Measurements from ENCODE around the gene PLSCR4. TPM values are rescaled to one million over a fixed set of nuclear protein-coding genes. Genes with fewer than 3 reads are reported as not detected.

PLSCR4 gene
- total RNA-seq, 1 experiment from 2014 or later, result 9.1 TPM

- ChIA-PET POLR2A (no interaction called here), CTCF (no interaction called here)
- Histone ChIP-seq H3K4me3 (ENCODE audit: low read depth, low read length) (no peak overlapping the region), H3K9me3 (no peaks in the 10 kb centered on the region; the same call in 1 of the 2 replicates), H3K27me3 (replicated peaks; ENCODE audit: control insufficient read depth, insufficient read depth, low read length) (no peaks in the 10 kb centered on the region), H3K4me1 (peaks cover 37% of the 10 kb centered on the region), H3K36me3 (ENCODE audit: control insufficient read depth, insufficient read depth, low read length) (no peaks in the 10 kb centered on the region)
- H3K4me3 Mint-ChIP-seq (ENCODE audit: unreplicated experiment), result no peak overlapping the region
- H3K9me3 Mint-ChIP-seq (ENCODE audit: unreplicated experiment), result no peaks in the 10 kb centered on the region
- intact Hi-C loops (cut with micrococcal nuclease; ENCODE audit: unreplicated experiment), result loop anchor here (5.0 kb wide), 1 partner anchor 101 kb away; no protein-coding TSS in a partner anchor
- no peaks in the 10 kb centered on the region for H3K27me3 Mint-ChIP-seq (ENCODE audit: insufficient read depth, unreplicated experiment)
- peaks cover 23% of the 10 kb centered on the region for H3K4me1 Mint-ChIP-seq (ENCODE audit: low read depth, unreplicated experiment)
- TF ChIP-seq CTCF (IDR thresholded peaks at IDR 0.05; ENCODE audit: insufficient read depth in 1 of 2, low read depth in 1 of 2, low read length in 1 of 2, severe bottlenecking in 1 of 2, unreplicated experiment in 1 of 2), result no peak
- H3K36me3 Mint-ChIP-seq (ENCODE audit: insufficient read depth, unreplicated experiment), result no peaks in the 10 kb centered on the region
- no peak for DNase-seq
- no TSS peak for BruUV-seq (replicated peaks)
- no peak overlapping the region for H3K27ac Mint-ChIP-seq (ENCODE audit: unreplicated experiment)
Measured at GRCh38 chr3:146280864-146281263, 30.0 kb upstream of the PLSCR4 start.

GRCh38 chr3:146279951-146280350 is 29.0 kb upstream of the PLSCR4 start:
- CTCF ChIA-PET, result interaction anchor here (0.6 kb wide), 1 partner anchor 1950 kb away, joined by 4 read pairs; no protein-coding TSS in a partner anchor
- H3K9me3 Mint-ChIP-seq (ENCODE audit: unreplicated experiment), result no peaks in the 10 kb centered on the region
- peaks cover 28% of the 10 kb centered on the region for H3K4me1 ChIP-seq
- no peaks in the 10 kb centered on the region for H3K27me3 Mint-ChIP-seq (ENCODE audit: insufficient read depth, unreplicated experiment)
- no peaks in the 10 kb centered on the region for H3K36me3 Mint-ChIP-seq (ENCODE audit: insufficient read depth, unreplicated experiment)
- no peaks in the 10 kb centered on the region; the same call in 1 of the 2 replicates for H3K9me3 ChIP-seq
- H3K27ac Mint-ChIP-seq (ENCODE audit: unreplicated experiment), result no peak overlapping the region
- POLR2A ChIA-PET, result no interaction called here
- H3K4me3 ChIP-seq (ENCODE audit: low read depth, low read length), result no peak overlapping the region
- DNase-seq, result no peak
- no TSS peak for BruUV-seq (replicated peaks)
- H3K27me3 ChIP-seq (replicated peaks; ENCODE audit: control insufficient read depth, insufficient read depth, low read length), result no peaks in the 10 kb centered on the region
- no peak overlapping the region for H3K4me3 Mint-ChIP-seq (ENCODE audit: unreplicated experiment)
- no peaks in the 10 kb centered on the region for H3K36me3 ChIP-seq (ENCODE audit: control insufficient read depth, insufficient read depth, low read length)
- H3K4me1 Mint-ChIP-seq (ENCODE audit: low read depth, unreplicated experiment), result peaks cover 23% of the 10 kb centered on the region
- intact Hi-C loops (cut with micrococcal nuclease; ENCODE audit: unreplicated experiment), result loop anchor here (5.0 kb wide), 1 partner anchor 102 kb away; no protein-coding TSS in a partner anchor
- no peak for TF ChIP-seq CTCF (IDR thresholded peaks at IDR 0.05; ENCODE audit: insufficient read depth in 1 of 2, low read depth in 1 of 2, low read length in 1 of 2, severe bottlenecking in 1 of 2, unreplicated experiment in 1 of 2)

GRCh38 chr3:146279013-146279412 is 28.1 kb upstream of the PLSCR4 start:
- no peak overlapping the region for H3K27ac Mint-ChIP-seq (ENCODE audit: unreplicated experiment)
- CTCF ChIA-PET, result no interaction called here
- DNase-seq, result no peak
- intact Hi-C loops (cut with micrococcal nuclease; ENCODE audit: unreplicated experiment), result no loop called here
- H3K9me3 Mint-ChIP-seq (ENCODE audit: unreplicated experiment), result no peaks in the 10 kb centered on the region
- no peaks in the 10 kb centered on the region for H3K36me3 Mint-ChIP-seq (ENCODE audit: insufficient read depth, unreplicated experiment)
- Histone ChIP-seq H3K36me3 (ENCODE audit: control insufficient read depth, insufficient read depth, low read length) (no peaks in the 10 kb centered on the region), H3K4me3 (ENCODE audit: low read depth, low read length) (no peak overlapping the region), H3K4me1 (peaks cover 18% of the 10 kb centered on the region), H3K27me3 (replicated peaks; ENCODE audit: control insufficient read depth, insufficient read depth, low read length) (no peaks in the 10 kb centered on the region), H3K9me3 (no peaks in the 10 kb centered on the region; the same call in 1 of the 2 replicates)
- POLR2A ChIA-PET, result no interaction called here
- no TSS peak for BruUV-seq (replicated peaks)
- H3K27me3 Mint-ChIP-seq (ENCODE audit: insufficient read depth, unreplicated experiment), result no peaks in the 10 kb centered on the region
- no peak overlapping the region for H3K4me3 Mint-ChIP-seq (ENCODE audit: unreplicated experiment)
- peaks cover 18% of the 10 kb centered on the region for H3K4me1 Mint-ChIP-seq (ENCODE audit: low read depth, unreplicated experiment)
- TF ChIP-seq CTCF (IDR thresholded peaks at IDR 0.05; ENCODE audit: insufficient read depth in 1 of 2, low read depth in 1 of 2, low read length in 1 of 2, severe bottlenecking in 1 of 2, unreplicated experiment in 1 of 2), result no peak
